Tibial nerve (tissue), 4 donors: ENCODE measurements around the gene RAB11FIP2.

Experiments used
- CTCF ChIP-seq, 5 experiments: fragments of 200-600 bp in 3 of 5; fragments of 450-650 bp in 2 of 5; sonication (generic) in 3 of 5; IDR thresholded peaks; one replicate each; pipeline ENCODE4 v1.5.1; 2016 to 2019; ENCODE audit warnings: antibody characterized with exemption in 5 of 5, mild to moderate bottlenecking in 3 of 5, moderate library complexity in 2 of 5
- EP300 ChIP-seq, 2 donors: sonication (generic); formaldehyde crosslinking; IDR thresholded peaks; one replicate each; pipeline ENCODE4 v1.6.1; 2017; ENCODE audit warnings: antibody characterized with exemption in 2 of 2, mild to moderate bottlenecking in 1 of 2
- POLR2A ChIP-seq, 2 donors: fragments of 450-650 bp; IDR thresholded peaks; one replicate each; pipeline ENCODE4 v1.6.1; 2017; ENCODE audit warnings: antibody characterized with exemption in 2 of 2, mild to moderate bottlenecking in 2 of 2, moderate library complexity in 2 of 2

DNA sequence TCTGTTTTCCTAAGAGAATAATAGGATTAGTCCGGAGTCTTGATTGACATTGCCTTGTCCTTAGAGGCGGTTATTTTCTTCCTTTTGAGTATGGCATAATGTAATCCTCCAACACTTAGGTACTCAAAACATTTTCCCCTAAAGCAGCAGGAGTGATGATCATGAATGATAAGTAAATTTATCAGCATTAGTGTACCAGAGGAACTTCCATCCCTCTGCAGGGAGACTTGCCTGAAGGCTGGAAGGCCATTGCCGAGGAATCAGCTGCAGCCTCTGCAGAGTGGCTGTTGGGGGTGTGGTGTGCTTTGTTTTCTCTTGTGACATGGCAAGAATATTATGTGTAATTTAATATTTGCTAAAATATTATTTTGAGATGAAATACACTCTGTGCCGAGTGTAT, 56.8 kb downstream of the RAB11FIP2 start:
- TF ChIP-seq POLR2A (IDR thresholded peaks at IDR 0.05) (no peak), EP300 (IDR thresholded peaks at IDR 0.05) (no peak), CTCF (IDR thresholded peaks at IDR 0.05) (no peak)
